ENCODE data around the gene PLEKHG5. TPM values are rescaled to one million over a fixed set of nuclear protein-coding genes. Genes with fewer than 3 reads are reported as not detected.

Gene PLEKHG5
- total RNA-seq, 6 experiments from 2014 or later, result 0.70 to 2.3 (median 1.5) TPM

GRCh38 chr1:6509919-6510291 lies 18.4 kb upstream of the PLEKHG5 start:
- H3K4me1 ChIP-seq, result no peaks in the 10 kb centered on the region
- H3K4me3 ChIP-seq, result no peak overlapping the region
- H3K9me3 ChIP-seq, result no peaks in the 10 kb centered on the region
- no peak for TF ChIP-seq CTCF (IDR thresholded peaks at IDR 0.05)
- TF ChIP-seq POLR2A (IDR thresholded peaks at IDR 0.05), result no peak
- no peak overlapping the region for H3K27ac ChIP-seq
- 75% methylated on average over 2 of the region's 10 CpGs for WGBS (ENCODE audit: insufficient coverage, low coverage, low lambda C conversion rate, missing lambda C conversion rate)
- H3K27me3 ChIP-seq, result no peaks in the 10 kb centered on the region
- peak in 3 of 4 donors; percentile 20 to 58 (median 44) for ATAC-seq
- intact Hi-C loops (cut with DNase I), result no loop called here
- no peak for DNase-seq
- no peaks in the 10 kb centered on the region for H3K36me3 ChIP-seq

GRCh38 chr1:6509220-6509918 lies 17.9 kb upstream of the PLEKHG5 start:
- H3K4me3 ChIP-seq, result no peak overlapping the region
- H3K36me3 ChIP-seq, result no peaks in the 10 kb centered on the region
- no peak overlapping the region for H3K27ac ChIP-seq
- peak in 1 of 4 donors; percentile 26 for ATAC-seq
- no peaks in the 10 kb centered on the region for H3K27me3 ChIP-seq
- peak in 1 of 3 donors; percentile 33 for DNase-seq
- no peaks in the 10 kb centered on the region for H3K4me1 ChIP-seq
- no peak for TF ChIP-seq CTCF (IDR thresholded peaks at IDR 0.05)
- TF ChIP-seq POLR2A (IDR thresholded peaks at IDR 0.05), result no peak
- intact Hi-C loops (cut with DNase I), result no loop called here
- 80% methylated on average over 1 of the region's 20 CpGs for WGBS (ENCODE audit: insufficient coverage, low coverage, low lambda C conversion rate, missing lambda C conversion rate)
- H3K9me3 ChIP-seq, result no peaks in the 10 kb centered on the region

GRCh38 chr1:6508816-6509189 lies 17.3 kb upstream of the PLEKHG5 start:
- intact Hi-C loops (cut with DNase I), result no loop called here
- no peak for ATAC-seq
- DNase-seq, result peak in 1 of 3 donors; percentile 39

GRCh38 chr1:6508154-6508815 lies 16.8 kb upstream of the PLEKHG5 start:
- H3K9me3 ChIP-seq, result no peaks in the 10 kb centered on the region
- H3K27ac ChIP-seq, result no peak overlapping the region
- H3K4me1 ChIP-seq, result no peaks in the 10 kb centered on the region
- intact Hi-C loops (cut with DNase I), result no loop called here
- 97% methylated on average over 5 of the region's 18 CpGs for WGBS (ENCODE audit: insufficient coverage, low coverage, low lambda C conversion rate, missing lambda C conversion rate)
- no peaks in the 10 kb centered on the region for H3K36me3 ChIP-seq
- H3K27me3 ChIP-seq, result no peaks in the 10 kb centered on the region
- TF ChIP-seq CTCF (IDR thresholded peaks at IDR 0.05), result no peak
- no peak overlapping the region for H3K4me3 ChIP-seq
- ATAC-seq (no peak), DNase-seq (no peak)

More at GRCh38 chr1:6508816-6509189, 17.3 kb upstream of the PLEKHG5 start:
- Histone ChIP-seq H3K9me3 (no peaks in the 10 kb centered on the region), H3K36me3 (no peaks in the 10 kb centered on the region), H3K27ac (no peak overlapping the region), H3K4me3 (no peak overlapping the region), H3K4me1 (no peaks in the 10 kb centered on the region), H3K27me3 (no peaks in the 10 kb centered on the region)
- TF ChIP-seq CTCF (IDR thresholded peaks at IDR 0.05) (no peak), POLR2A (IDR thresholded peaks at IDR 0.05) (no peak)
- WGBS (ENCODE audit: insufficient coverage, low coverage, low lambda C conversion rate, missing lambda C conversion rate), result no CpG with 5 or more reads among the region's 11 CpGs

Data from right lobe of liver (tissue), 6 donors.